OCI-LY3 (cell line): ENCODE data around the gene SDK1.

Experiments used
- H2AFZ ChIP-seq: fragments of 200-600, 300-600 bp; shearing (Covaris generic); 2 replicates; pipeline ENCODE4 v1.6.0; 2014; ENCODE audit warnings: antibody characterized with exemption, low read depth, low read length
- H3K27ac ChIP-seq: fragments of 200-600, 300-600 bp; sonication (generic); 2 replicates; pipeline ENCODE4 v1.5.1; 2014; ENCODE audit warnings: mild to moderate bottlenecking, low read length, moderate library complexity, mixed read lengths
- H3K27me3 ChIP-seq: fragments of 200-600, 300-600 bp; sonication (generic); 2 replicates; pipeline ENCODE4 v1.6.1; 2014; ENCODE audit warnings: low read depth, low read length, mixed read lengths
- H3K36me3 ChIP-seq: fragments of 200-600, 300-600 bp; sonication (generic); replicated peaks from 2 replicates; pipeline ENCODE3; 2014; ENCODE audit warnings: low read depth, low read length, mixed read lengths
- H3K4me1 ChIP-seq: fragments of 300-600, 200-600 bp; sonication (generic); 2 replicates; pipeline ENCODE4 v1.6.1; 2014; ENCODE audit warnings: low read length, mixed read lengths
- H3K4me2 ChIP-seq: fragments of 200-600, 300-600 bp; sonication (generic); 2 replicates; pipeline ENCODE4 v1.6.1; 2014; ENCODE audit warnings: low read length, mixed read lengths
- H3K4me3 ChIP-seq: fragments of 300-600, 200-600 bp; sonication (generic); 2 replicates; pipeline ENCODE4 v1.5.1; 2014; ENCODE audit warnings: antibody characterized with exemption, mild to moderate bottlenecking, low read length, moderate library complexity
- H3K79me2 ChIP-seq: fragments of 300-600, 200-600 bp; shearing (Covaris generic); 2 replicates; pipeline ENCODE4 v1.6.1; 2014; ENCODE audit warnings: mild to moderate bottlenecking, low read length, mixed read lengths
- H3K9ac ChIP-seq: fragments of 300-600, 200-600 bp; shearing (Covaris generic); 2 replicates; pipeline ENCODE4 v1.6.0; 2014; ENCODE audit warnings: mild to moderate bottlenecking, low read length, moderate library complexity
- H3K9me3 ChIP-seq: fragments of 200-600, 300-600 bp; shearing (Covaris generic); 2 replicates; pipeline ENCODE4 v1.6.1; 2014; ENCODE audit warnings: low read length, mixed read lengths; ENCODE audit not compliant: insufficient read depth
- H4K20me1 ChIP-seq: fragments of 200-600, 300-600 bp; sonication (generic); 2 replicates; pipeline ENCODE4 v1.6.1; 2016; ENCODE audit warnings: low read length, mixed read lengths; ENCODE audit not compliant: insufficient read depth
- EZH2phosphoT487 ChIP-seq: fragments of 200-600 bp; shearing (Covaris generic); IDR thresholded peaks from 2 replicates; pipeline ENCODE4 v1.6.1; 2018; ENCODE audit warnings: antibody characterized with exemption, mixed run types, low read depth
- TF ChIP-seq, protein P1 (sequence below): fragments of 200-600, 300-600 bp; sonication (generic); IDR thresholded peaks from 2 replicates; pipeline ENCODE4 v1.5.1; 2014; ENCODE audit warnings: antibody characterized with exemption, low read length, low read depth

Gene SDK1

DNA sequence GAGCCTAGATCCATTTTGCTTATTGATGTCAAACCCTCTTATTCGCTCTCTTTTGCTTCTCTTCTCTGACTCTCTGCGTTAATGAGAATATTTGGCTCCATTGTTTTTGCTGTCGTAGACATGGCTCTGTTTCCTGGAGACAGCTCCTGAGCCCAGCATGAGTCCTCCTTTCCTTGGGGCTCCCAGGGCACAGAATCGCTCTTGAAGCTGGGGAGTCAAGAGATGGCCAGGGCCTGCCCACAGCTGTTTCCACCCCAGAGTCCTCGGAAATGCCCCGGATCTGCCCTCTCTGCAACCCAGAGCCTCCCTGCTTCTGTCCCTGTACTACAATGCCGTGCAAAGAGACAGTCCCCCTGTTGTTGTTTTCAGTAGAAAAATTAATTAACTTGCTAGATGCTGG, 814.4 kb downstream of the SDK1 start:
- Histone ChIP-seq H3K4me1 (no peaks in the 10 kb centered on the region), H3K27me3 (no peaks in the 10 kb centered on the region), H3K79me2 (no peaks in the 10 kb centered on the region), H3K9me3 (no peaks in the 10 kb centered on the region), H3K36me3 (no peaks in the 10 kb centered on the region), H3K27ac (no peak overlapping the region), H3K4me3 (no peak overlapping the region), H3K4me2 (no peak overlapping the region), H3K9ac (no peak overlapping the region), H4K20me1 (no peaks in the 10 kb centered on the region), H2AFZ (no peak overlapping the region)
- TF ChIP-seq, protein P1, sequence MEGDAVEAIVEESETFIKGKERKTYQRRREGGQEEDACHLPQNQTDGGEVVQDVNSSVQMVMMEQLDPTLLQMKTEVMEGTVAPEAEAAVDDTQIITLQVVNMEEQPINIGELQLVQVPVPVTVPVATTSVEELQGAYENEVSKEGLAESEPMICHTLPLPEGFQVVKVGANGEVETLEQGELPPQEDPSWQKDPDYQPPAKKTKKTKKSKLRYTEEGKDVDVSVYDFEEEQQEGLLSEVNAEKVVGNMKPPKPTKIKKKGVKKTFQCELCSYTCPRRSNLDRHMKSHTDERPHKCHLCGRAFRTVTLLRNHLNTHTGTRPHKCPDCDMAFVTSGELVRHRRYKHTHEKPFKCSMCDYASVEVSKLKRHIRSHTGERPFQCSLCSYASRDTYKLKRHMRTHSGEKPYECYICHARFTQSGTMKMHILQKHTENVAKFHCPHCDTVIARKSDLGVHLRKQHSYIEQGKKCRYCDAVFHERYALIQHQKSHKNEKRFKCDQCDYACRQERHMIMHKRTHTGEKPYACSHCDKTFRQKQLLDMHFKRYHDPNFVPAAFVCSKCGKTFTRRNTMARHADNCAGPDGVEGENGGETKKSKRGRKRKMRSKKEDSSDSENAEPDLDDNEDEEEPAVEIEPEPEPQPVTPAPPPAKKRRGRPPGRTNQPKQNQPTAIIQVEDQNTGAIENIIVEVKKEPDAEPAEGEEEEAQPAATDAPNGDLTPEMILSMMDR, result no peak

DNA sequence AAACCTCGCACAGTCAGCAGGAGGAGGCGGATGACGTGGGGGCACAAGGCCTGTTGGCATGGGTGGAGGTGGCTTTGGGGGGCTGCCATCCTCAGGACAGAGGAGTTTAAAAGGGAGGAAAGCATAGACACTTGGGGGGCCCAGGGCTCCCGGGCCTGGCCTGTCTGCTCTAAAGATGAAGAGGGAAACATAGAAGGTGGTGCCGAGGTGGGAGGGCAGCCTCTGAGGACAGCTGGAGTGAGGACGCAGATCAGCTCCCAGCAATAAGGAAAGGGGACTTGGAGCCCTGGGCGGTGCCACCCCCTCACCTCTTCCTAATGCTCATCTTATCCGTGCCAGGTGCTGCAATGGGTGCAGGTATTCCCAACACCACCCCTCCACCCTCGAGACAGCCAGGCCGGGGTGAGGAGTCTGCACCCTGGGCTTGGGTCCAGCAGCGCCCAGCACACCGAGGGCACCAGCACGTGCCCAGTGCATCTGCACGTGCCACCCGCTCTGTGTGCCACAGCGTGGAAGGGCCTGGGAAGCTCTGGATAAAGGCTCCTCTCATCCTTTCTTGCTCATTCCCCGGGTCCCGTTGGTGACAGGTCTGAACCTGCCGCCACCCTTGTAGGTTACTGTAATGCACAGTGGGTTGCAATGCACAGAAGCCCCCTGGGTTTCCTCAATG, 815.0 kb downstream of the SDK1 start:
- Histone ChIP-seq H3K27me3 (no peaks in the 10 kb centered on the region), H3K79me2 (no peaks in the 10 kb centered on the region), H4K20me1 (no peaks in the 10 kb centered on the region), H2AFZ (no peak overlapping the region), H3K27ac (no peak overlapping the region), H3K4me2 (no peak overlapping the region), H3K4me3 (no peak overlapping the region), H3K9ac (no peak overlapping the region), H3K4me1 (no peaks in the 10 kb centered on the region), H3K36me3 (no peaks in the 10 kb centered on the region), H3K9me3 (no peaks in the 10 kb centered on the region)
- no peak for TF ChIP-seq EZH2phosphoT487
- TF ChIP-seq, protein P1, result no peak

DNA sequence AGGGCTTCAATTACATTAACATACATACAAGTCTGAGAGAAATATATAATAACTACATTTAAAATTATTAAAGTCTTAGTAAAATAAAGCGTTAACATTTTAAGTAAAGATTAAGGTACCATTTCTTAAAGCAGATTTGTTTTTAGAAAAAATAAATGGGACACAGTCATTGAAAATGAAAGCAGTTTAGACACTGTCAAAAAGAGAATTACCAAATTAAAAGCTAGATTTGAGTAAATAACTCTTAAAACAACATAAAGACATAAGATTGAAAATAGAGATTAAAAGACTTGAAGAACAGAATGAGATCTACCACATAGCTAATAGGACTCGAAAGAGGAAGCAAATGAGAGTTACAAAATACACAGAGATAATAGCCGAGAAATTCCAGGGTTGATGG, 818.8 kb downstream of the SDK1 start:
- H2AFZ ChIP-seq, result no peak overlapping the region
- H3K36me3 ChIP-seq, result no peaks in the 10 kb centered on the region
- H3K9ac ChIP-seq, result no peak overlapping the region
- no peaks in the 10 kb centered on the region for H3K4me1 ChIP-seq
- no peaks in the 10 kb centered on the region for H3K79me2 ChIP-seq
- H3K9me3 ChIP-seq, result no peaks in the 10 kb centered on the region
- H3K27me3 ChIP-seq, result no peaks in the 10 kb centered on the region
- no peak overlapping the region for H3K4me3 ChIP-seq
- H3K27ac ChIP-seq, result no peak overlapping the region
- H3K4me2 ChIP-seq, result no peak overlapping the region
- H4K20me1 ChIP-seq, result no peaks in the 10 kb centered on the region
- TF ChIP-seq, protein P1, result no peak
- TF ChIP-seq EZH2phosphoT487, result no peak

DNA sequence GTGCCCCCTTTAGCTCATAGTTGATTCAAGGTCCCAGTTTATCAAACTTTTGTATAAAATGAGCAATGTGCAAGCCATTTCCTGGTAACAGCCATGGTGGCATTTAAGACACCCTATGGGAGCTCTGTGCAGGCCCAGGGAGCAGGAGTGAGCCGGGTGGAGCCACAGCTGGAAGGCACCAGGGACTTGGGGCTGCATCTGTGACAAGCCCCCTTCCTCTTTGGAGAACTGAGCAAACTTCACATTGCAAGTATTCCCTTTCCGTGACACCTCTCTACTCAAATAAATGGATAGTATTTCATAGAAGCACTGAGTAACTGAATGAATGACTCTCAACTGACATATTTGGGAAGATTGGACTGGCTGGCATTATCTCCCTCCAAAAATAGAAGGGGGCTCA, 822.3 kb downstream of the SDK1 start:
- H3K4me1 ChIP-seq, result no peaks in the 10 kb centered on the region
- H3K4me2 ChIP-seq, result no peak overlapping the region
- TF ChIP-seq, protein P1, result no peak
- TF ChIP-seq EZH2phosphoT487, result no peak
- no peak overlapping the region for H3K4me3 ChIP-seq
- H3K36me3 ChIP-seq, result no peaks in the 10 kb centered on the region
- no peaks in the 10 kb centered on the region for H3K27me3 ChIP-seq
- no peaks in the 10 kb centered on the region for H3K9me3 ChIP-seq
- H3K79me2 ChIP-seq, result no peaks in the 10 kb centered on the region
- no peak overlapping the region for H3K9ac ChIP-seq
- H2AFZ ChIP-seq, result no peak overlapping the region
- no peaks in the 10 kb centered on the region for H4K20me1 ChIP-seq
- H3K27ac ChIP-seq, result no peak overlapping the region
